ENCODE results near the gene LRRC4C.
"Not testable (repeated sequence)": the region's sequence is repeated elsewhere in the genome, so short reads cannot be mapped to it uniquely, and the experiment has no call there.

Gene LRRC4C

DNA sequence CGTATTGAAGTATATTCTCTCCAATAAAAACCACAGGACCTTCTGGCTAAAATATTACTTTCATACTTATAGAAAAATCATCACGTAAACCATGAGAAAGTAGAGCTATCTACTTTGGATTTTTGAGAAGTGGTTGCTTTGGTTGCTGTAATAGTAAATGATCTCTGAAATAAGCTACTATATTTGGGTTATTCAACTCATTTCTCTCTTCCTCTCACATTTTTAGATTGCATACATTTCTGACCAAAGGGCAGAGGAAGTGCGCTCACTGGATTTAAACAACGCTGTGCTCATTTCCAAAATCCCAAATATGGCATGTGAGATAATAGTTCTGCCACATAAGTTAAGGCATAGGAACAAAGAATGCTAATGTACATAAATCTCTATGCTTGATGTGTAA is 357.0 kb downstream of the LRRC4C start:
- DNase-seq: no peak

DNA sequence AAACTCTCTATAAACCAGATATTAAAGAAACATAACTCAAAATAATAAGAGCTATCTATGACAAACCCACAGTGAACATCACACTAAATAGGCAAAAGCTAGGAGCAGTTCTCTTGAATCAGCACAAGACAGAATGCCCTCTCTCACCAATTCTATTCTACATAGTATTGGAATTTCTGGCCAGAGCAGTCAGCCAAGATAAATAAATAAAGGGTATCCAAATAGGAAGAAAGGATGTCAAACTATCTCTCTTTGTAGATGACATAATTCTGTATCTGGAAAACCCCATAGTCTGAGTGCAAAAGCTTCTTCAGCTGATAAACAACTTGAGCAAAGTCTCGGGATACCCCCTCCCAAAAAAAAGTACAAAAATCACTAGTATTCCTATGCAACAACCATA is 359.8 kb downstream of the LRRC4C start:
- DNase-seq: no peak

GRCh38 chr11:41085123-41085522 is 374.3 kb downstream of the LRRC4C start:
- DNase-seq: no peak

DNA sequence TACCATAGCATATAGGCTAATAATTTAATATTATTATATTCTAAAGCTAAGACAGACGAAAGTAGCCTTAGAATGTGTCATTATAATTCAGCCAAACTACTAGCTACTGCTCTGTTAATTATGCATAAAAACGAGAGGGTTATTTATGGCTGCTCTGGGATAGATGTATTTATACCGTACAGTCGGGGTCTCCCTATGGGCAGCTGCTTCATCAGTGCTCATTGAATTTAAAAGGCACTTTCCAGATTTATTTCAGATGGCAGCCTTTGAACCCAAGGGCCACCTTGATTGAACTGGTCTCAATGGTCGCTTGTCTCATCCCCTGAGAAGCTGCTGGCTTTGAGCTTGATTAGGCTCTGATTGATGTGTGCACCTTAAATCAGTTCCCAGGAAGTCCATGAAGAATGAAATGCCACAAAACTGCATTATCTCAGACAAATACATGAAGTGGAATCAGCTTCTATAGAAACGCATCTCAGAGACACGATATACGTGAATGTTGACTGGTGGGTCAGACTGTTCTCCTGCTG is 377.6 kb downstream of the LRRC4C start:
- no peak for DNase-seq

DNA sequence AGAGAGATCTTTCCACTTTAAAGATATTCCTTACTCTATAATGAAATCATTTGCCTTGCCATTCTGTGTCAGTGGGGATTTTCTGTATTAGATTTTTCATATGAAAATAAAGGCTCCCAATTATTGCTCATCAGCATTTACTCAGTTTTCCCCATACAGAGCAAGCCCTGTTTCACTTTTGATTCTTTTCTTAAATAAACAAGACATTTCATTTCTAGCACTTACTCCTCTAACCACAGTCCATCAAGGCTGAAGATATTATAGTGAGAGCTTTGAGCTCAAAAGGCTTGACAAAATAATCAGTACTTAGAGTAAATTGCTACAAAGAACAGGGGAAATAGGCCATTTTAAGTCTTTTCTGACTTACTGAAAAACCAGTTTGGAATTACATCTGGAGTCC is 385.1 kb downstream of the LRRC4C start:
- DNase-seq: no peak

DNA sequence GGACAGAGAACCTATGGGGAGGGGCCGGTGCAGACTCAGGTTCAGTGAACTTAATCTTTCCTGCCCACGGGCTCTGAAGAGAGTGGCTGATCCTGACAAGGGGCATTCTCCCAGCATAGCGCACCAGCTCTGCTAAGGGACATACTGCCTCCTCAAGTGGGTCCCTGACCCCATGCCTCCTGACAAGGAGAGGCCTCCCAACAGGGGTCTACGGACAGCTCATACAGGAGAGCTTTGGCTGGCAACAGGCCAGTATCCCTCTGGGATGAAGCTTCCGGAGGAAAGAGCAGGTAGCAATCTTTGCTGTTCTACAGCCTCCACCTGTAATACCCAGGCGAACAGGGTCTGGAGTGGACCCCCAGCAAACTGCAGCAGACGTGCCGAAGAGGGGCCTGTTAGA is 394.0 kb downstream of the LRRC4C start:
- DNase-seq: no peak

DNA sequence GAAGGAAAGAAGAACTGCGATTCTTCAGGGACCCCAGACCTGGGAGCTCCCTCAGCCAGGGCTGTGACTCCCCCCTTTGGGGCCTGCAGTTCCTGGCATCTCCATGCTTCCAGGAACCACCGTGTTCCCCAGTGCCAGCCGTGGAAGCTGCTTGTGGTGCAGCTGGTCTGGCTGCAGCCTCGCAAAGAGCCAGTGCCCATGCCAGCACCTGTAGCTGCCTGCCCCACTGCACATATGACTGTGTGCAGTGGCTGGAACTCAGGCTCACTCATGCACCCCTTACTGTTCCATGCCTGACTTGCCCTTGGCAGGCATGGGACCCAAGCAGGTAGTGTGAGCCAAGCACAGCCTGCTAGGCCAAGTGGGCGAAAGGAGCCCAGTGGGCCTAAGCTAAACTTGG is 401.3 kb downstream of the LRRC4C start:
- no peak for DNase-seq

DNA sequence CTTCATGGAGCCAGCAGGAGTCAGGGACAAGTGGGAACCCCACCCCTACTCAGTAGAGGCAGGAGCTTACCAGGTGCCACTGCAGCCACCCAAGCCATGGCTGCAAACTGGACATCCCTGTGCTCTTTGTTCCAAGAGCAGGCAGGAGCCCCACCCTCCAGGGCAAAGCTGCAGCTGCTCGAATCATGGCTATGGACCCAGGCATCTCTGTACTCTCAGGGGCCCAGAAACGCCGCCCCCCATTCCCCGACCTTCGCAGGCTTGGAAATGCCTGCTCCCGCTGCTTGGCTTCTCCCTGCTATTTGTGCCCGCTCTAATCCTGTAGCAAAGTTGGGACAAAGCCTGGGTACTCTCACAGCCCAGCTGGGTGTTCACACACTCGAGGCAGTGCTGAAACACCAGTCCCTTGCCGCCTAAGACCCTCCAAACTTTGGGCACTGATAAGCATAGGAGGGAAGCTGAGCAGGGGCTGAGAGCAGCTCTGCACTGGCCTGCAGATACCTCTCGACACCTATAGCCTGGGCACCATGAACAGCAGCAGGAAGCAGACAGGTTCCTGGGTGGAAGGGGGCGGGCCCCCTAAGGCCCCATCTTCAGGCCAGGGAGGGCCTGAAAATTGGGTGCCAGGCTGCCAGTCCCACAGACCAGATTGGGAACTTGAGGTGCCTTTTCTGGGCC is 402.4 kb downstream of the LRRC4C start:
- DNase-seq: no peak

GRCh38 chr11:41053894-41054293 is 405.6 kb downstream of the LRRC4C start:
- DNase-seq: no peak

GRCh38 chr11:41051919-41052635 is 407.4 kb downstream of the LRRC4C start:
- no peak for DNase-seq

DNA sequence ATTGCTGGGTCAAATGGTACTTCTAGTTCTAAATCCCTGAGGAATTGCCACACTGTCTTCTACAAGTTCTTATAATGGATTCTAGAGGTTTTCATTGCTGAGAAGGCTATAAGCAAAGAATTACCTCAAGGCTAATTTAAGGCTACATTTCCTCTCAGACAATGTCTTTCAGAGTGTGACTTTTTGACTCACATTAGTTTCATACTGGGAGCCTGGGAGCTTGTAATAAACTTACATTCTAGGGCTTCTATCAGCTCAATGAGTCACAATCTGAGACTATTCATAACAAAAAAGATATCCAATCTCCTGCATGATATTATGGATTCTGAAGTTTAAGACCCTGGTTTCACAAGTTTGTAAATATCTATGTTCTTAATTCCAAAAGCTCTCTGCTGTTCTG is 408.7 kb downstream of the LRRC4C start:
- no peak for DNase-seq

DNA sequence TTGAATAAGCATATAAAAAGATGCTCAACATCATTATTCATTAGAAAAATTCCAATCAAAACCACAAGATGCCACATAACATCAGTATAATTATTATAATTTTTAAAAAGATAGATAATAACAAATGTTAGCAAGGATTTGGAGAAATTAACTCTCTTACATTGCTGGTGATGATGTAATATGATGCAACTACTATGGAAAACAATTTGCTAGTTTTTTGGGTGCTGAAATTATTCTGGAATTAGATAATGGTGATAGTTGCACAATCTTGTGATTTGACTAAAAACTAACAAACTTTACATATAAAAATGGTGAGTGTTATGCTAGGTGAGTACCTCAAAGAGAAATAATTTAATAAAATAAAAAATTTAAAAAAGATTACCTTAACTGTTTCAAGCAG is 412.2 kb downstream of the LRRC4C start:
- DNase-seq: no peak

GRCh38 chr11:41045266-41045665 is 414.2 kb downstream of the LRRC4C start:
- DNase-seq: no peak

- no peak for DNase-seq
Observed at GRCh38 chr11:41044747-41045146, 414.7 kb downstream of the LRRC4C start.

DNA sequence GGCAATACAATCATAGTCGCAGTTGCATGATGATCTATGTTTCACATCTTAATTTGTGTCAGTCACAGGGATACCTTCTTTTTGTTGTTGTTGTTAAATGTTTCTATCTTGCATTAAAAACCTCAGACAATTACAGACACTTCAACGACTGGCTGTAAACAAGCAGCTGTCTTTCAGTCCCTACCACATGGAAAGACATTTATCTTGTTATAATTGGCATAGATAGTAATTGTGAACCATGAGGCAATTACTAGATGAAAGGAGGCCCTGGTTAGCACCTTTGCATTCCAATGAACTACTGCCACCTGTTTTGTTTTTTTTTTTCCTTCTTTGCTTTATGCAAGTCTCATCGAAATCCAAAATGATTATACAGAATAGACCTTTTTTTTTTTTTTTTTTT is 416.8 kb downstream of the LRRC4C start:
- DNase-seq: no peak

- no peak for DNase-seq
Observed at GRCh38 chr11:41040474-41040873, 419.0 kb downstream of the LRRC4C start.

DNA sequence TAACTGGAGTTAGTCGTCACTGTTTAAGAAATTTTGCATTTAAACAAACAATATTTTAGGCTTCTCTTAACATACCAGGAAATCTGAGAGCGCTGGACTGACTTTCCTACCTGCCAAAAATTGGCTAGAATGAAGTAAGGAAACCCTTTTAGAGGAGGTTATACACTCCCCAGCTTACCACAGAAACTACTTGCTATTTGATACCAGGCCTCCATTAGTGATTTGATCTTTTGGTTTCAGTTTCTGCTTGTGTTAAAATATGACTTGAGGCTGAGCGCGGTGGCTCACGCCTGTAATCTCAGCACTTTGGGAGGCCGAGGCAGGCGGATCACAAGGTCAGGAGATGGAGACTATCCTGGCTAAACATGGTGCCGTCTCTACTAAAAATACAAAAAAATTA is 419.9 kb downstream of the LRRC4C start:
- no peak for DNase-seq

DNA sequence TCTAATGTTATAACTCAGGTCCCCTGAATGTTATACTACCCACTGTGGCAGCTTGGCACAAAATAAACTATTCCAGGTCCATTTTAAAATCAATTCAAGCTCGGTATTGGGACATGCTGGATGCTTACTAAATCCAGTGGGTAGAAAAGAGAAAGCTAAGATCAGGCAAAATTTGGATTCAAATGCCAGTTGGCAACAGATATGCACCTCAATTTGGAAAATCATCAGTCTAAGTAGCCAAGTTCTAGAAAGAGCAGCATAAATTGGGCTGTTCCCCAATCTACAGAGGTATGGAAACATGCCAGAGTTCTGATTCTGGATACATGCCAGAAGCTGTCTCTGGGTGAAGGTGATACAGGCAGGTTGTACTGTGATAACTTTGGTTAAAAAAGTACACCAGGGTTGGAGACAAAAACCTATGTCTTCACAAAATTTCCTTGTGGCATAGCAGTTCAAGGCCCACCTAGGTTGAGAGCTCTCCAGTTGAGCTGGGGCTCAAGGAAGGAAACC is 427.8 kb downstream of the LRRC4C start:
- no peak for DNase-seq

GRCh38 chr11:41020259-41020658 is 439.2 kb downstream of the LRRC4C start:
- DNase-seq: no peak

GRCh38 chr11:41019666-41020065 is 439.8 kb downstream of the LRRC4C start:
- not testable (repeated sequence) for DNase-seq

- DNase-seq: no peak
Observed at GRCh38 chr11:41018224-41018623, 441.2 kb downstream of the LRRC4C start.

DNA sequence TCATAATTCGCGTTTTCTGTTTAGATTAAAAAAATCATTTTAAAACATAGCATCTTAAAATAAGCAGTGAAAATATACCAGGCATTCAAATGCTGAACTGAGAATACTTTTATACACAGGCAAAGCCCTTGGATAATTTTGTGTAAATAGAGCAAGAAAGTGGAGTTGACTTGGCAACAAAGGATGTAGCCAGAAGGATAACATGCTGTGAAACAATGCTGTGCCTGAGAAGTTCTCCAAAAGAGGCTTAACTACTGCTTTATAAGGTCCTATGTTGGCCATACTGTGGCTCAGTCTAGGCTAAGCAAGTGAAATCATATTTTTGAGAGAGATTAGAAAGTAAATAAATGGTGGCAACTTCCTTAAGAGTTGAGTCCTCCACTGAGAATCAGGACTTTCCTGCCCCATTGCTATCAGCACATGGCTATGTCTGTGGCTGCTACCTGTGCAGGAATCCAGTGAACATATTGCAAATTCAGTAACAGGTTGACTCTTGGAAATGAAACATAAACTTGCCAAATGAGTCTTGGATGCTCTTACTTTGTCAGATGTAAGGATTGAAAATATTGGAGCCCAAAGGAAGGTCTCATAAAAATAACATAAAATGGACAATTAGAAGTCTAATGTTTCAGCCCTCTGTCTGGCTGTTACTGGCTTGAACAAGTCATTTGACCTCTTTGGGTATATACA is 448.9 kb downstream of the LRRC4C start:
- no peak for DNase-seq

- no peak for DNase-seq
Observed at GRCh38 chr11:41005986-41006385, 453.5 kb downstream of the LRRC4C start.
